Keratinocyte (primary cell): Measurements from ENCODE around the gene ATF6. TPM values are rescaled to one million over a fixed set of nuclear protein-coding genes. Genes with fewer than 3 reads are reported as not detected.

Source experiments
- DNase-seq: peaks from one replicate; pipeline ENCODE4 v3.0.0-alpha.2; 2011; ENCODE audit warnings: low read depth, missing footprints, low spot score
- FAIRE-seq: peaks from 2 replicates; lab custom pipeline; 2011; peaks lifted over from hg19 to GRCh38; lab: Jason Lieb, UNC
- H2AFZ ChIP-seq: 2 replicates; pipeline ENCODE4 v1.6.0; 2012; ENCODE audit warnings: low read length, control low read depth, inconsistent platforms; ENCODE audit not compliant: control insufficient read depth
- H3K27ac ChIP-seq: 2 replicates; pipeline ENCODE4 v1.5.1; 2011; ENCODE audit warnings: low read length; ENCODE audit not compliant: control insufficient read depth, insufficient read depth
- H3K27me3 ChIP-seq: 3 replicates; pipeline ENCODE4 v1.6.0; 2011; ENCODE audit warnings: low read length; ENCODE audit not compliant: control insufficient read depth, insufficient read depth; ENCODE audit errors: extremely low read depth
- H3K36me3 ChIP-seq, 2 experiments: 2 replicates in 1 of 2; 3 replicates in 1 of 2; pipeline ENCODE4 v1.5.1; 2011; ENCODE audit warnings: low read length in 2 of 2, mild to moderate bottlenecking in 1 of 2; ENCODE audit not compliant: control insufficient read depth in 2 of 2, insufficient read depth in 2 of 2; ENCODE audit errors: extremely low read depth in 1 of 2
- H3K4me1 ChIP-seq: 3 replicates; pipeline ENCODE4 v1.5.1; 2011; ENCODE audit warnings: low read length; ENCODE audit not compliant: control insufficient read depth, insufficient read depth; ENCODE audit errors: extremely low read depth
- H3K4me2 ChIP-seq: 3 replicates; pipeline ENCODE4 v1.6.0; 2011; ENCODE audit warnings: low read depth, low read length; ENCODE audit not compliant: control insufficient read depth, insufficient read depth; ENCODE audit errors: extremely low read depth
- H3K4me3 ChIP-seq, 3 experiments: fragments of 200-600 bp in 1 of 3; sonication (generic) in 1 of 3; 2 replicates in 2 of 3; 3 replicates in 1 of 3; pipeline ENCODE4 v1.5.1; 2011 to 2016; ENCODE audit warnings: low read length in 3 of 3, mild to moderate bottlenecking in 3 of 3, control low read depth in 2 of 3, inconsistent platforms in 1 of 3, low read depth in 1 of 3, mixed read lengths in 1 of 3, mixed run types in 1 of 3, moderate library complexity in 1 of 3; ENCODE audit not compliant: control insufficient read depth in 2 of 3, insufficient read depth in 2 of 3; ENCODE audit errors: extremely low read depth in 1 of 3
- H3K79me2 ChIP-seq: 2 replicates; pipeline ENCODE4 v1.6.0; 2012; ENCODE audit warnings: low read length; ENCODE audit not compliant: control insufficient read depth, insufficient read depth
- H3K9ac ChIP-seq: 3 replicates; pipeline ENCODE4 v1.6.0; 2011; ENCODE audit warnings: low read length; ENCODE audit not compliant: control insufficient read depth, insufficient read depth; ENCODE audit errors: extremely low read depth
- H3K9me1 ChIP-seq: 3 replicates; pipeline ENCODE4 v1.6.0; 2011; ENCODE audit warnings: low read length; ENCODE audit not compliant: control insufficient read depth, insufficient read depth; ENCODE audit errors: extremely low read depth
- H3K9me3 ChIP-seq: 2 replicates; pipeline ENCODE4 v1.5.1; 2012; ENCODE audit warnings: low read depth, low read length; ENCODE audit not compliant: control insufficient read depth
- H4K20me1 ChIP-seq: 3 replicates; pipeline ENCODE4 v1.6.0; 2011; ENCODE audit warnings: low read length; ENCODE audit not compliant: control insufficient read depth, insufficient read depth; ENCODE audit errors: extremely low read depth
- EZH2 ChIP-seq: IDR thresholded peaks from one replicate; pipeline ENCODE4 v1.6.1; 2012; ENCODE audit warnings: inconsistent platforms, mild to moderate bottlenecking, low read length, moderate library complexity
- dilution Hi-C: fragments of 300-500 bp; cut with MboI; formaldehyde crosslinking; loops from one replicate; pipeline ENCODE4 v1.7.0; 2020; ENCODE audit warnings: low sequenced_read_pairs; ENCODE audit not compliant: extremely low pct_ligation_motif_present
- polyA plus RNA-seq, 5 experiments: library from polyadenylated mRNA; depleted of rRNA in 3 of 5; stranded (reverse) in 3 of 5; stranded (forward) in 1 of 5; unstranded in 1 of 5; fragments of >200 nt; gene quantifications; 1 replicate in 1 of 5; 2 replicates in 3 of 5; 3 replicates in 1 of 5; pipeline versions ENCODE4 v1.2.1 to v1.2.3, GENCODE V29; 2011 to 2012; ENCODE audit warnings: missing spikeins in 2 of 5, low read depth in 1 of 5, low replicate concordance in 1 of 5
- TF ChIP-seq, protein P1 (sequence below), 3 experiments: IDR thresholded peaks in 1 of 3; conservative IDR thresholded peaks in 1 of 3; optimal IDR thresholded peaks in 1 of 3; 2 replicates in 2 of 3; 3 replicates in 1 of 3; pipeline versions ENCODE3 to v1.5.1; 2011; ENCODE audit warnings: low read length in 3 of 3, mild to moderate bottlenecking in 3 of 3, moderate library complexity in 2 of 3, control low read depth in 1 of 3, inconsistent platforms in 1 of 3; ENCODE audit not compliant: insufficient read depth in 2 of 3; ENCODE audit errors: extremely low read depth in 1 of 3

The ATF6 gene
- polyA plus RNA-seq, 1 donor (not counting 4 experiments of a cell fraction or from before 2014, with no cell fraction given) = 19.7 TPM

DNA sequence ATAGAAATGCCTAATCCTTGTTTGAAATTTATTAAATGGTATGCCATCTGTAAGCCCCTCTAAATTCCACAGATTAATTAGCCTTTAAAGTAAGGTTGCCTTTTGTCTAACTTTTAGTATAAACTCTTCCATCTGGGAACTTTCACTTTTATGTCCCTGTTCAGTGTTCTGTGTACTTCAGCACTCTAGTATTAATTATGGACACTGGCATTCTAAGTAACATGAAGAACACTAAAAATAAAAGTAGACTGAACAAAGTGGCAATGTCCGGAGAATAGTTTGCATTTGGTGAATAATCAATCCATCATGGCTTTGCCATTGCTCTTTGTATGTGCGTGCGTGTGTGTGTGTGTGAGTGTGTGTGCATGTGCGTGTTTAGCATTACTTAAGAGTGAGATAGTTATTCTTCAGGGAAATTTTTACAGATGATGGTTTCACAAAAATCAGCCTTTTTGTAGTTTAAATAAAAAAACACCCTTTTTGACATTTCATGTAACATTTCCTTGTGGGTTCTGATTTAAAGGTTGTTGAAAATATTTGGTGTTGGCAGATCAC, 51.1 kb downstream of the ATF6 start:
- H3K36me3 ChIP-seq = peaks cover 0 to 1% of the 10 kb centered on the region in 2 experiments
- no peak overlapping the region for H2AFZ ChIP-seq
- H3K9me3 ChIP-seq = no peaks in the 10 kb centered on the region
- no peak for DNase-seq
- H3K9me1 ChIP-seq = no peaks in the 10 kb centered on the region
- H3K4me2 ChIP-seq = no peak overlapping the region
- H3K27me3 ChIP-seq = no peaks in the 10 kb centered on the region
- no peak for FAIRE-seq
- no peak overlapping the region for H3K27ac ChIP-seq
- no peaks in the 10 kb centered on the region for H4K20me1 ChIP-seq
- H3K4me3 ChIP-seq = no peak overlapping the region
- no peak overlapping the region for H3K9ac ChIP-seq
- H3K4me1 ChIP-seq = no peaks in the 10 kb centered on the region
- TF ChIP-seq, protein P1, sequence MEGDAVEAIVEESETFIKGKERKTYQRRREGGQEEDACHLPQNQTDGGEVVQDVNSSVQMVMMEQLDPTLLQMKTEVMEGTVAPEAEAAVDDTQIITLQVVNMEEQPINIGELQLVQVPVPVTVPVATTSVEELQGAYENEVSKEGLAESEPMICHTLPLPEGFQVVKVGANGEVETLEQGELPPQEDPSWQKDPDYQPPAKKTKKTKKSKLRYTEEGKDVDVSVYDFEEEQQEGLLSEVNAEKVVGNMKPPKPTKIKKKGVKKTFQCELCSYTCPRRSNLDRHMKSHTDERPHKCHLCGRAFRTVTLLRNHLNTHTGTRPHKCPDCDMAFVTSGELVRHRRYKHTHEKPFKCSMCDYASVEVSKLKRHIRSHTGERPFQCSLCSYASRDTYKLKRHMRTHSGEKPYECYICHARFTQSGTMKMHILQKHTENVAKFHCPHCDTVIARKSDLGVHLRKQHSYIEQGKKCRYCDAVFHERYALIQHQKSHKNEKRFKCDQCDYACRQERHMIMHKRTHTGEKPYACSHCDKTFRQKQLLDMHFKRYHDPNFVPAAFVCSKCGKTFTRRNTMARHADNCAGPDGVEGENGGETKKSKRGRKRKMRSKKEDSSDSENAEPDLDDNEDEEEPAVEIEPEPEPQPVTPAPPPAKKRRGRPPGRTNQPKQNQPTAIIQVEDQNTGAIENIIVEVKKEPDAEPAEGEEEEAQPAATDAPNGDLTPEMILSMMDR (optimal IDR thresholded peaks at IDR 0.05 in 1 of 3, IDR thresholded peaks at IDR 0.05 in 1 of 3, conservative IDR thresholded peaks at IDR 0.05 in 1 of 3; ENCODE audit: extremely low read depth in 1 of 3, insufficient read depth in 2 of 3, low read length in 3 of 3) = no peak
- no peak for TF ChIP-seq EZH2
- dilution Hi-C loops = no loop called here
- H3K79me2 ChIP-seq = no peaks in the 10 kb centered on the region

DNA sequence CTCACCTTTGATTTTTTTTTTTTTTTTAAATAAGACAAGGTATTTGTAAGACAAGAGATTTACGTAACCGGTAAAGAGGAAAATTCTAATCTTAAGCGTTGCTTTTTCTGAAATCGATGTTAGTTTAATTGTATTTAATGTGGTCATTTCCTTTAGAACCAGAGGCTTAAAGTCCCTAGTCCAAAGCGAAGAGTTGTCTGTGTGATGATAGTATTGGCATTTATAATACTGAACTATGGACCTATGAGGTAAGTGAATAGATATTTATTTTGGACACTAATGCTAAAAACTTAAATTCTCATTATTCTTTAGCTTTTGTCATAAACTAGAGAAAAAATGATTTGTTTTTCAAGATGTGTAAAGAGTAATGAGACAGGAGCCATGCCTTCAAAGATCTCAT, 54.8 kb downstream of the ATF6 start:
- Histone ChIP-seq H3K4me3 (no peak overlapping the region), H3K4me1 (no peaks in the 10 kb centered on the region), H2AFZ (no peak overlapping the region), H3K79me2 (no peaks in the 10 kb centered on the region), H3K36me3 (peaks cover 0 to 1% of the 10 kb centered on the region in 2 experiments), H4K20me1 (no peaks in the 10 kb centered on the region), H3K9ac (no peak overlapping the region), H3K9me1 (no peaks in the 10 kb centered on the region), H3K4me2 (no peak overlapping the region), H3K9me3 (no peaks in the 10 kb centered on the region), H3K27ac (no peak overlapping the region), H3K27me3 (no peaks in the 10 kb centered on the region)
- dilution Hi-C loops = no loop called here
- no peak for TF ChIP-seq EZH2
- TF ChIP-seq, protein P1 (optimal IDR thresholded peaks at IDR 0.05 in 1 of 3, IDR thresholded peaks at IDR 0.05 in 1 of 3, conservative IDR thresholded peaks at IDR 0.05 in 1 of 3; ENCODE audit: extremely low read depth in 1 of 3, insufficient read depth in 2 of 3, low read length in 3 of 3) = no peak
- no peak for FAIRE-seq
- no peak for DNase-seq
